NOMO-1 (cell line): Measurements from ENCODE around the gene RUFY4.
"Not testable (repeated sequence)": the region's sequence is repeated elsewhere in the genome, so short reads cannot be mapped to it uniquely, and the experiment has no call there.

Experiments
- DNase-seq, 2 experiments: peaks; one replicate each; lab custom pipeline; 2025; ENCODE audit not compliant: unreplicated experiment in 2 of 2; lab: John Stamatoyannopoulos, UW

RUFY4 gene

GRCh38 chr2:218082586-218083351 is 13.7 kb downstream of the RUFY4 start:
- DNase-seq, result peak in 1 of 2 experiments; percentile 3

DNA sequence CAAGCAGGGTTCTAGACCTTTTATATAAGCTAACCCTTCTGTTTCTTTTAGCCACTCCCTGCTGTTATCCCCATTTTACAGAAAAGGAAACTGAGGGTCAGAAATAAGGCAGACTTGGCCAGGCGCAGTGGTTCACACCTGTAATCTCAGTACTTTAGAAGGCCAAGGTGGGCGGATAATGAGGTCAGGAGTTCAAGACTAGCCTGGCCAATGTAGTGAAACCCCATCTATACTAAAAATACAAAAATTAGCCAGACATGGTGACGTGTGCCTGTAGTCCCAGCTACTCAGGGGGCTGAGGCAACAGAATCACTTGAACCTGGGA is 14.3 kb downstream of the RUFY4 start:
- DNase-seq, result no peak

GRCh38 chr2:218086478-218086877 is 17.4 kb downstream of the RUFY4 start:
- no peak for DNase-seq

DNA sequence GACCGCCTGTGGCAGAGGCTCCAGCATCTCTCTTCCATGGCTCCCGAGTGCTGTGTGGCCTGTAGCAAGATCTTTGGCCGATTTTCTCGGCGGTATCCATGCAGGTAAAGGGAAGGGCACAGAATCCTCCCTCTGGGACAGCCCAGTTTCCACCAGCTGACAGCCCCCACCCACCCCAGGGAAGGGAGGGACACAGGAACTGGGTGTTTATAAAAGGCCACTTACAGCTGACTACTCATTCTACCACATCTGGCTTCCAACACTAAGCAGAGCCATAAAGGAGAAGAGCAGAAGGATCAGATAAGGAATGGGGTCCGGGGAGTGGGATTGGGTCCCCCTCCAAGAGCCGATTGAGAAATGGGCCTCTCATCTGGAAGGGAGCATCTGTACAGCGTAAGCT is 20.2 kb downstream of the RUFY4 start:
- DNase-seq, result no peak

- peak; percentile 77 for DNase-seq
These were observed 22.7 kb downstream of the RUFY4 start for GRCh38 chr2:218091746-218092145.

GRCh38 chr2:218093879-218094278 is 24.8 kb downstream of the RUFY4 start:
- peak in 1 of 2 experiments; percentile 11 for DNase-seq

DNA sequence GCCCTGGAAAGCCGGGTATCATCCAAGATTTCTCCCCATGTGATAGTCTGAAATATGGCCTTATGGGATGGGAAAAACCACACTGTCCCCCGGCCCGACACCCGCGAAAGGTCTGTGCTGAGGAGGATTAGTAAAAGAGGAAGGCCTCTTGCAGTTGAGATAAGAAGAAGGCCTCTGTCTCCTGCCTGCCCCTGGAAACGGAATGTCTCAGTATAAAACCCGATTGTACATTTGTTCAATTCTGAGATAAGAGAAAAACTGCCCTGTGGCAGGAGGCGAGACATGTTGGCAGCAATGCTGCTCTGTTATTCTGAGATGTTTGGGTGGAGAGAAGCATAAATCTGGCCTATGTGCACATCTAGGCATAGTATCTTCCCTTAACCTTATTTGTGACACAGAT is 26.8 kb downstream of the RUFY4 start:
- DNase-seq, result no peak

- no peak for DNase-seq
These were observed 28.9 kb downstream of the RUFY4 start for GRCh38 chr2:218097975-218098374.

GRCh38 chr2:218108834-218109233 is 39.8 kb downstream of the RUFY4 start:
- not testable (repeated sequence) for DNase-seq

DNA sequence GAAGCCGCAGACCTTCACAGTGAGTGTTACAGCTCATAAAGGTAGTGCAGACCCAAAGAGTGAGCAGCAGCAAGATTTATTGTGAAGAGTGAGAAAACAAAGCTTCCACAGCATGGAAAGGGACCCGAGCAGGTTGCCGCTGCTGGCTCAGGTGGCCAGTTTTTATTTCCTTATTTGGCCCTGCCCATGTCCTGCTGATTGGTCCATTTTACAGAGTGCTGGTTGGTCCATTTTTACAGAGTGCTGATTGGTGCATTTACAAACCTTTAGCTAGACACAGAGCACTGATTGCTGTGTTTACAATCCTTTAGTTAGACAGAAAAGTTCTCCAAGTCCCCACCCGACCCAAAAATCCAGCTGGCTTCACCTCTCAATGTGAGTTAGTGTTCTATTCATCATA is 52.7 kb downstream of the RUFY4 start:
- not testable (repeated sequence) for DNase-seq

DNA sequence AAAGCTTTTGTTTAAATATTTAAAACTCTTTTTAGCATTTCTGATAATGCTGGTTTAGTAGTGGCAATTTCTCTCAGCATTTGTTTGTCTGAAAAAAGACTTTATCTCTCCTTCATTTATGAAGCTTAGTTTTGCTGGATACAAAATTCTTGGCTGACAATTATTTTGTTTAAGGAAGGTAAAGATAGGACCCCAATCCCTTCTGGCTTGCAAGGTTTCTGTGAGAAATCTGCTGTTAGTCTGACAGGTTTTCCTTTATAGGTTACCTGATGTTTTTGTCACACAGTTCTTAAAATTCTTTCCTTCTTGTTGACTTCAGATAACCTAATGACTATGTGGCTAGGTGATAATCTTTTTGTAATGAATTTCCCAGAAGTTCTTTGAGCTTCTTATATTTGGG is 53.2 kb downstream of the RUFY4 start:
- not testable (repeated sequence) for DNase-seq

DNA sequence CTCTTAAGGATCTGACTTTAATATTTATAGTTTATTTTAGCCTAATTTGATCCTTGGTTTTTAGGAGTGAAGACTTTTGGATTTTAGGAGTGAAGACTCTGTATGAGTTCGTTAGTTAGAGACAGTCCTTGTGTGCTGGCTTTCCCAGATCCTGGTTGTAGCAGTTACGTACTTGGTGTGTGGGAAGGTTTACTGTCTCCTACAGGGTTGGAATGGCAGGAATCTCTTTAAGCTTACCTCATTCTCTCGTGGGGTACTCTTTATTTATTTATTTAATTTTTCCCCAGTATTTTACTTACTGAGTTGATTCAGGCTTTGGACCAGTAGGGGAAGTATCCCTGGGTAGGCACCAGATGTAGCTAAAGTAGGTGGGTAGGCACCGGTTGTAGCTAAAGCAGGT is 54.9 kb downstream of the RUFY4 start:
- no peak for DNase-seq

GRCh38 chr2:218125095-218125494 is 56.0 kb downstream of the RUFY4 start:
- DNase-seq, result peak; percentile 34 to 70

DNA sequence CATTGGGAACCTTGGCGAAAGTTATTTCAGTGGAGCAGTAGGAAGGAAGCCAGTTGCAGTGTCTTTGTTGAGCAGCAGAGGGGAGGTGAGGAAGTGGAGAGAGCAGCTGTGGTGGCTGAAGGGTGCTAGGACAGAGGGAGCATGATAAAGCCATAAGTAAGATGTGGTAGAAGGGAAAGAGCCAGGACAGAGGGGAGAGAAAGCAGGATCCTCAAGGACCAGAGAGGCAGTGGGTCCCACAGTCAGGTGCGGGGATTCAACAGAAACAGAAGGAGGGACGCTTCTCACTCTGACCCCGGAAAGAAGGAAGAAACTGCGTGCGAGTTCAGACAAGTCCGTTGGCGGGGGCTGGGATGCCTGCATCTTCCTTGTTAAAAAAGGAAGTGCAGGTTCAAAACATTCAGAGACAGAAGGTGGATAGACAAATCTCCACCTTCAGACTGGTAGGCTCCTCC is 56.6 kb downstream of the RUFY4 start, which contains the start of gene CXCR2:
CXCR2 (plus strand) TSS at position 403 of the 455 bp plus-strand sequence. CDS start 8,774 bp downstream, outside the sequence.
- peak; percentile 76 to 88 for DNase-seq

DNA sequence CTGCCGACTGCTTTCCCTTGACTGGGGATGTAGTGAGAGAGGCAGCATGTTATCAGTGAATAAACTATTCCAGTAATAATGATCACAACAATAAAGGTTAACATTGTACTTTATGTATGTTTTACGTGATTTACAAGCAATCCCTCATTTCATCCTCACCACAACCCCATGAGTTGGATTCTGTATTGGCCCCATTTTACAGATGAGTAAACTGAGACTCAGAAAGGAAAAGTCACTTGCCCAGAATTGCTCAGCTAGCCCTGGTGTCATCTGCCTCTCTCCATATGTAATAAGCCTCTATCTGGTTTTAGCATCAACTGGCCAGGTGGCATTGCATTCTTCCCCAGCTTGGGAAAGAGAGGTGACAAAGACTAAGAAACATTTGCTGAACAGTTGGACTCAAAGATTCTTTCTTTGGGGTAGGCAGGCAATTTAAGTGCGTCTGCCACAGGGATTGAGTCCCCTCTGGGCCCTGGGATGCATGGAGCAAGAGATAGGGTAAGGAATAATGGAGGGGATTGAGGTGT is 58.9 kb downstream of the RUFY4 start:
- no peak for DNase-seq

- peak; percentile 54 to 72 for DNase-seq
These were observed 59.9 kb downstream of the RUFY4 start for GRCh38 chr2:218128781-218129457.

GRCh38 chr2:218129458-218130135 is 60.5 kb downstream of the RUFY4 start:
- DNase-seq, result no peak

DNA sequence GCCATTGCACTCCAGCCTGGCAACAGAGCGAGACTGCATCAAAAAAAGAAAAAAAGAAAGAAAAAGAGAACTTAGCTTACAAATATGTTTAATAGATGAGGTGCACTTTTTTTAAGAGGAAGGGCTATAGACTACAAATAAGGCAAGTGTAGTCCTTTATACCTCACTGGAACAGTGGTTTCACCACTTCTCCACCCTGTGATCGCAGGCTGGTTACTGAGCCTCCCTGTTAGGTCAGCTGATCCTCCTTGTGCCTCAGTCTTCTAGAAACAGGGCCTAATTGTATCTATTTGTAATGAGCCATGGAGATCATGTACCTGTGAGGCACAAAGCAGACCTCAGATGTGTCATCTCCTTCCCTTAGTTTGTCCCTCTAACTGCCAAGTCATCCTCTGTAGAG is 61.3 kb downstream of the RUFY4 start:
- DNase-seq, result no peak

- no peak for DNase-seq
These were observed 61.8 kb downstream of the RUFY4 start for GRCh38 chr2:218130822-218131221.

GRCh38 chr2:218137514-218137913 is 68.5 kb downstream of the RUFY4 start:
- DNase-seq, result no peak

- DNase-seq, result no peak
These were observed 69.0 kb downstream of the RUFY4 start for GRCh38 chr2:218138047-218138446.
